HG02884 (cell line): Measurements from ENCODE around the gene RAB5IF.

Experiments used
- ATAC-seq: cut with Tn5 transposase; IDR thresholded peaks from one replicate; pipeline ENCODE4 v1.9.1; 2021; ENCODE audit warnings: mild to moderate bottlenecking, moderate library complexity; ENCODE audit not compliant: unreplicated experiment

RAB5IF gene

DNA sequence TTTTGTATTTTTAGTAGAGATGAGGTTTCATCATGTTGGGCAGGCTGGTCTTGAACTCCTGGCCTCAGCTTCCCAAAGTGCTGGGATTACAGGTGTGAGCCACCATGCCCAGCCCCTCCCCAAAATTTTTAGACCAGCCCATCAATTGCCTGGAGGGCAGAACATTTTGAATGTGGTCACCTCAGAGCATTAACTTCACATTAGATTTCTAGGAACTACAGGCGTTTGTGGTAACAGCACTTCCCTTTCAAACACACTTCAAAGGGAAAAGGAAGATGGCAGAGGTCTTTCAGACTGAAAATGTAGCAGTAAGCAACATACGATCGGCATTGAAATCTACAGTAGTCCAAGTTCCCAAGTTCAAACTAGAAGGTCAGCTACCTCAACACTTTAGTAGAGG, 52.7 kb downstream of the RAB5IF start:
- ATAC-seq, result no peak
